WTC11 (cell line): ENCODE results near the gene GJA4.

Experiments used
- FOXP1 ChIP-seq: sonication (generic); formaldehyde crosslinking; IDR thresholded peaks from 2 replicates; pipeline ENCODE4 v1.8.0; 2022; ENCODE audit warnings: missing genetic modification reagents, mild to moderate bottlenecking, moderate library complexity, borderline replicate concordance
- NFYB ChIP-seq: sonication (generic); formaldehyde crosslinking; conservative IDR thresholded peaks from 2 replicates; pipeline ENCODE4 v1.8.0; 2022; ENCODE audit warnings: low read depth, missing genetic modification reagents
- NR2C2 ChIP-seq: sonication (generic); formaldehyde crosslinking; IDR thresholded peaks from 2 replicates; pipeline ENCODE4 v1.8.0; 2022; ENCODE audit warnings: mild to moderate bottlenecking, missing genetic modification reagents
- ZBTB21 ChIP-seq: sonication (generic); formaldehyde crosslinking; IDR thresholded peaks from 2 replicates; pipeline ENCODE4 v1.8.1; 2023; ENCODE audit warnings: mild to moderate bottlenecking, missing genetic modification reagents, borderline replicate concordance
- TF ChIP-seq, protein P1 (sequence below): fragments of 200-600 bp; IDR thresholded peaks from 2 replicates; pipeline ENCODE4 v1.8.0; 2022; ENCODE audit warnings: antibody characterized with exemption
- TF ChIP-seq, protein P2 (sequence below): sonication (generic); formaldehyde crosslinking; IDR thresholded peaks from 2 replicates; pipeline ENCODE4 v1.8.0; 2022; ENCODE audit warnings: mild to moderate bottlenecking, missing genetic modification reagents

DNA sequence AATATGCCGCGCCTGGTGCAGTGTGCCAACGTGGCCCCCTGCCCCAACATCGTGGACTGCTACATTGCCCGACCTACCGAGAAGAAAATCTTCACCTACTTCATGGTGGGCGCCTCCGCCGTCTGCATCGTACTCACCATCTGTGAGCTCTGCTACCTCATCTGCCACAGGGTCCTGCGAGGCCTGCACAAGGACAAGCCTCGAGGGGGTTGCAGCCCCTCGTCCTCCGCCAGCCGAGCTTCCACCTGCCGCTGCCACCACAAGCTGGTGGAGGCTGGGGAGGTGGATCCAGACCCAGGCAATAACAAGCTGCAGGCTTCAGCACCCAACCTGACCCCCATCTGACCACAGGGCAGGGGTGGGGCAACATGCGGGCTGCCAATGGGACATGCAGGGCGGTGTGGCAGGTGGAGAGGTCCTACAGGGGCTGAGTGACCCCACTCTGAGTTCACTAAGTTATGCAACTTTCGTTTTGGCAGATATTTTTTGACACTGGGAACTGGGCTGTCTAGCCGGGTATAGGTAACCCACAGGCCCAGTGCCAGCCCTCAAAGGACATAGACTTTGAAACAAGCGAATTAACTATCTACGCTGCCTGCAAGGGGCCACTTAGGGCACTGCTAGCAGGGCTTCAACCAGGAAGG, 7.4 kb upstream of the GJA4 start:
- no peak for TF ChIP-seq NFYB (CRISPR knock-in tag)
- TF ChIP-seq, protein P1, sequence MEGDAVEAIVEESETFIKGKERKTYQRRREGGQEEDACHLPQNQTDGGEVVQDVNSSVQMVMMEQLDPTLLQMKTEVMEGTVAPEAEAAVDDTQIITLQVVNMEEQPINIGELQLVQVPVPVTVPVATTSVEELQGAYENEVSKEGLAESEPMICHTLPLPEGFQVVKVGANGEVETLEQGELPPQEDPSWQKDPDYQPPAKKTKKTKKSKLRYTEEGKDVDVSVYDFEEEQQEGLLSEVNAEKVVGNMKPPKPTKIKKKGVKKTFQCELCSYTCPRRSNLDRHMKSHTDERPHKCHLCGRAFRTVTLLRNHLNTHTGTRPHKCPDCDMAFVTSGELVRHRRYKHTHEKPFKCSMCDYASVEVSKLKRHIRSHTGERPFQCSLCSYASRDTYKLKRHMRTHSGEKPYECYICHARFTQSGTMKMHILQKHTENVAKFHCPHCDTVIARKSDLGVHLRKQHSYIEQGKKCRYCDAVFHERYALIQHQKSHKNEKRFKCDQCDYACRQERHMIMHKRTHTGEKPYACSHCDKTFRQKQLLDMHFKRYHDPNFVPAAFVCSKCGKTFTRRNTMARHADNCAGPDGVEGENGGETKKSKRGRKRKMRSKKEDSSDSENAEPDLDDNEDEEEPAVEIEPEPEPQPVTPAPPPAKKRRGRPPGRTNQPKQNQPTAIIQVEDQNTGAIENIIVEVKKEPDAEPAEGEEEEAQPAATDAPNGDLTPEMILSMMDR, result no peak
- no peak for TF ChIP-seq NR2C2 (CRISPR knock-in tag)
- TF ChIP-seq, protein P2, sequence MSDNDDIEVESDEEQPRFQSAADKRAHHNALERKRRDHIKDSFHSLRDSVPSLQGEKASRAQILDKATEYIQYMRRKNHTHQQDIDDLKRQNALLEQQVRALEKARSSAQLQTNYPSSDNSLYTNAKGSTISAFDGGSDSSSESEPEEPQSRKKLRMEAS (CRISPR knock-in tag), result no peak
- no peak for TF ChIP-seq FOXP1 (CRISPR knock-in tag)
- TF ChIP-seq ZBTB21, result no peak
